ENCODE results near the gene LGI4.

DNA sequence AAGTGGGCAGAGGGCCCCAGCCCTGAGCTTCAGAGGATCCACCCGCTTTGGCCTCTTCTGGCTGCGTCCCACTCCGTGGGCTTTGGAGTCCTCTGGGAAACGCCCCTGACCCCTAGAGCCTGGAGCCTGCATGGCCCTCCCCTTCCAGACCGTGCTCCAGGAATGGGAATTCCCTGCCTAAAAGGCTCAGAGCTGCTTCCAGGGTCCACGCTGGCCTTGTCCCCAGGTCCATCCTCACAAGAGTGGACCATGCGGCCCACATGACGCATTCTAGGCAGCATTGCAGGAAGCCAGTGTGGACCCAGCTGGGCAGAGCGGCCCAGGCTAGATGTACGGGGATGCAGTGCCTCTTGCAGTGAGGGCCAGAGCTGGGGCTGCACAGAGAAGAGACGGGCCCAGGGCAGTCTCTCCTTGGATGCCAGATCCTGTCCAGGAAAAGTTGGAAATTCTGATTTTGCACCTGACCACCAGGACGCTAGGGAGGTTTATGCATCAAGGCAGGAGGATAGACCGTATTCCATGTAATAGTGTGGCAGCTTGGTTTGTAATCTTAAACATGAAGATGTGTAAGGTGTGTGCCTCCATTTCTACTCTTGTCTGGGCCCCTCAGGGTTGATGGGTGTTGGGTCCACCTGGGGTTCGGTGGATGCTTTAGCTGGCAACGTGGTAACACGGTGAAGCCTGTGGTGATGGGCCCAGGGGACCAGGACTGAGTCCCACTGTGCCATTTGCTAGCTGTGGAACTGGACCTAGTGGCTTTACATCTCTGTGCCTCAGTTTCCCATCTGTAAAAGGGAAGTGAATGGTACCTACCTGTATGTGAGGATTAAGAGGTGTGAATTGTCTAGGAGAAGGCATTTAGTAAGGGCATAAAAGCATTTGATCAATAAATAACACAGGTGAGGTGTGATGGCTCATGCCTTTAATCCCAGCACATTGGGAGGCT, 34.0 kb downstream of the LGI4 start:
- TF ChIP-seq, protein P1, sequence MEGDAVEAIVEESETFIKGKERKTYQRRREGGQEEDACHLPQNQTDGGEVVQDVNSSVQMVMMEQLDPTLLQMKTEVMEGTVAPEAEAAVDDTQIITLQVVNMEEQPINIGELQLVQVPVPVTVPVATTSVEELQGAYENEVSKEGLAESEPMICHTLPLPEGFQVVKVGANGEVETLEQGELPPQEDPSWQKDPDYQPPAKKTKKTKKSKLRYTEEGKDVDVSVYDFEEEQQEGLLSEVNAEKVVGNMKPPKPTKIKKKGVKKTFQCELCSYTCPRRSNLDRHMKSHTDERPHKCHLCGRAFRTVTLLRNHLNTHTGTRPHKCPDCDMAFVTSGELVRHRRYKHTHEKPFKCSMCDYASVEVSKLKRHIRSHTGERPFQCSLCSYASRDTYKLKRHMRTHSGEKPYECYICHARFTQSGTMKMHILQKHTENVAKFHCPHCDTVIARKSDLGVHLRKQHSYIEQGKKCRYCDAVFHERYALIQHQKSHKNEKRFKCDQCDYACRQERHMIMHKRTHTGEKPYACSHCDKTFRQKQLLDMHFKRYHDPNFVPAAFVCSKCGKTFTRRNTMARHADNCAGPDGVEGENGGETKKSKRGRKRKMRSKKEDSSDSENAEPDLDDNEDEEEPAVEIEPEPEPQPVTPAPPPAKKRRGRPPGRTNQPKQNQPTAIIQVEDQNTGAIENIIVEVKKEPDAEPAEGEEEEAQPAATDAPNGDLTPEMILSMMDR (IDR thresholded peaks at IDR 0.05; ENCODE audit: low read depth, low read length, missing input control) = no peak
- no peak for TF ChIP-seq ATF3 (IDR thresholded peaks at IDR 0.05)
- TF ChIP-seq HNF4G (IDR thresholded peaks at IDR 0.05) = no peak
